ENCODE results near the gene EVI5. TPM values are rescaled to one million over a fixed set of nuclear protein-coding genes. Genes with fewer than 3 reads are reported as not detected.

The EVI5 gene
- total RNA-seq, 3 donors from 2014 or later, result 28.0 to 38.7 (median 31.2) TPM

- H3K27me3 ChIP-seq, result no peaks in the 10 kb centered on the region
- no peak overlapping the region for H3K27ac ChIP-seq
- TF ChIP-seq CTCF (IDR thresholded peaks at IDR 0.05), result no peak
- no peak for TF ChIP-seq POLR2A (IDR thresholded peaks at IDR 0.05)
- TF ChIP-seq POLR2AphosphoS5 (IDR thresholded peaks at IDR 0.05), result no peak
- H3K9me3 ChIP-seq, result no peaks in the 10 kb centered on the region
- DNase-seq (ENCODE audit: low spot score in 2 of 2), result no peak
- no peaks in the 10 kb centered on the region for H3K36me3 ChIP-seq
- H3K4me1 ChIP-seq, result no peaks in the 10 kb centered on the region
- intact Hi-C loops (cut with DNase I; ENCODE audit: low total_unique reads), result no loop called here
- H3K4me3 ChIP-seq, result no peak overlapping the region
Observed at GRCh38 chr1:92495392-92496063, 289.4 kb downstream of the EVI5 start.

GRCh38 chr1:92494485-92495141, 290.3 kb downstream of the EVI5 start:
- Histone ChIP-seq H3K27ac (no peak overlapping the region), H3K36me3 (no peaks in the 10 kb centered on the region), H3K4me3 (no peak overlapping the region), H3K4me1 (no peaks in the 10 kb centered on the region), H3K9me3 (no peaks in the 10 kb centered on the region), H3K27me3 (no peaks in the 10 kb centered on the region)
- DNase-seq (ENCODE audit: low spot score in 2 of 2), result no peak
- TF ChIP-seq POLR2AphosphoS5 (IDR thresholded peaks at IDR 0.05) (no peak), CTCF (IDR thresholded peaks at IDR 0.05) (no peak)
- intact Hi-C loops (cut with DNase I; ENCODE audit: low total_unique reads), result no loop called here

- Histone ChIP-seq H3K27me3 (no peaks in the 10 kb centered on the region), H3K36me3 (no peaks in the 10 kb centered on the region), H3K4me1 (no peaks in the 10 kb centered on the region), H3K9me3 (no peaks in the 10 kb centered on the region), H3K27ac (no peak overlapping the region), H3K4me3 (no peak overlapping the region)
- intact Hi-C loops (cut with DNase I; ENCODE audit: low total_unique reads), result no loop called here
- no peak for DNase-seq (ENCODE audit: low spot score in 2 of 2)
- TF ChIP-seq CTCF (IDR thresholded peaks at IDR 0.05), result no peak
- no peak for TF ChIP-seq POLR2A (IDR thresholded peaks at IDR 0.05)
Observed at GRCh38 chr1:92493139-92493538, 291.8 kb downstream of the EVI5 start.

- no peak overlapping the region for H3K27ac ChIP-seq
- TF ChIP-seq POLR2A (IDR thresholded peaks at IDR 0.05) (no peak), CTCF (IDR thresholded peaks at IDR 0.05) (no peak), POLR2AphosphoS5 (IDR thresholded peaks at IDR 0.05) (no peak)
- intact Hi-C loops (cut with DNase I; ENCODE audit: low total_unique reads), result no loop called here
- no peaks in the 10 kb centered on the region for H3K9me3 ChIP-seq
- H3K36me3 ChIP-seq, result no peaks in the 10 kb centered on the region
- DNase-seq (ENCODE audit: low spot score in 2 of 2), result no peak
- H3K27me3 ChIP-seq, result peaks cover 5 to 38% of the 10 kb centered on the region in 2 donors
- no peak overlapping the region for H3K4me3 ChIP-seq
- H3K4me1 ChIP-seq, result peaks cover 9 to 18% of the 10 kb centered on the region in 2 donors
Observed at GRCh38 chr1:92488832-92489231, 296.1 kb downstream of the EVI5 start.

GRCh38 chr1:92488416-92488815, 296.5 kb downstream of the EVI5 start:
- Histone ChIP-seq H3K36me3 (no peaks in the 10 kb centered on the region), H3K27me3 (peaks cover 6 to 43% of the 10 kb centered on the region in 2 donors), H3K27ac (no peak overlapping the region)

More at GRCh38 chr1:92488416-92488815, 296.5 kb downstream of the EVI5 start:
- Histone ChIP-seq H3K4me1 (peaks cover 9 to 21% of the 10 kb centered on the region in 2 donors), H3K4me3 (no peak overlapping the region), H3K9me3 (no peaks in the 10 kb centered on the region)
- intact Hi-C loops (cut with DNase I; ENCODE audit: low total_unique reads), result no loop called here
- no peak for DNase-seq (ENCODE audit: low spot score in 2 of 2)
- TF ChIP-seq CTCF (IDR thresholded peaks at IDR 0.05), result no peak
- no peak for TF ChIP-seq POLR2AphosphoS5 (IDR thresholded peaks at IDR 0.05)
- no peak for TF ChIP-seq POLR2A (IDR thresholded peaks at IDR 0.05)

All from breast epithelium (tissue), 4 donors.